ENCODE data around the gene NELFA.

Gene NELFA

GRCh38 chr4:1943928-1944327 lies 64.8 kb downstream of the NELFA start:
- no peak for TF ChIP-seq GATA1 (IDR thresholded peaks at IDR 0.05; ENCODE audit: low read depth, low read length)
- no peak for TF ChIP-seq POLR2A (IDR thresholded peaks at IDR 0.05; ENCODE audit: low read length)
- DNase-seq = no peak

- TF ChIP-seq POLR2A (IDR thresholded peaks at IDR 0.05; ENCODE audit: low read length) (no peak), GATA1 (IDR thresholded peaks at IDR 0.05; ENCODE audit: low read depth, low read length) (no peak)
- DNase-seq = no peak
Observed at GRCh38 chr4:1940566-1940965, 68.2 kb downstream of the NELFA start.

- no peak for DNase-seq
Observed at GRCh38 chr4:1939664-1940509, 68.9 kb downstream of the NELFA start.

DNA sequence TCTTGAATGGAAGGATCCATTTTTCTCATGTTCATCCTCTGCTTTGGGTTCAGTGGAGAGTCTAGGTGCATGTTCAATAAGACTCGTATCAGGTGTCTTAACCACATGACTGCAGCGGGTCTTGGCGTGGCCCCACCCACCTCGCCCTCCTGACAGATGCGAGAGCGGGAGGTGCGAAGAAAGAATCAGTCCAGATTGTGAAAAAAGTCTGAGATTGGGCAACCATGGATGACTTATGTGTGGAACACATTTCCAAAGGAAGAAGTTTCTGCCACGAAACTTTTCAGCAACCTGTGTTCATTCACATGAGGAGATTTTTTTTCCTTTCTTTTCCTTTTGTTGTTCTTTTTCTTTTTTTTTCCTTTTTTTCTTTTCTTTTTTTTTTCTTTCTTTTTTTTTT lies 70.7 kb downstream of the NELFA start:
- no peak for TF ChIP-seq POLR2A (IDR thresholded peaks at IDR 0.05; ENCODE audit: low read length)
- TF ChIP-seq GATA1 (IDR thresholded peaks at IDR 0.05; ENCODE audit: low read depth, low read length) = no peak
- no peak for DNase-seq

More at GRCh38 chr4:1939664-1940509, 68.9 kb downstream of the NELFA start:
- TF ChIP-seq GATA1 (IDR thresholded peaks at IDR 0.05; ENCODE audit: low read depth, low read length) (no peak), POLR2A (IDR thresholded peaks at IDR 0.05; ENCODE audit: low read length) (no peak)

GRCh38 chr4:1937550-1937949 lies 71.2 kb downstream of the NELFA start:
- TF ChIP-seq GATA1 (IDR thresholded peaks at IDR 0.05; ENCODE audit: low read depth, low read length) = no peak
- no peak for TF ChIP-seq POLR2A (IDR thresholded peaks at IDR 0.05; ENCODE audit: low read length)
- DNase-seq = no peak

DNA sequence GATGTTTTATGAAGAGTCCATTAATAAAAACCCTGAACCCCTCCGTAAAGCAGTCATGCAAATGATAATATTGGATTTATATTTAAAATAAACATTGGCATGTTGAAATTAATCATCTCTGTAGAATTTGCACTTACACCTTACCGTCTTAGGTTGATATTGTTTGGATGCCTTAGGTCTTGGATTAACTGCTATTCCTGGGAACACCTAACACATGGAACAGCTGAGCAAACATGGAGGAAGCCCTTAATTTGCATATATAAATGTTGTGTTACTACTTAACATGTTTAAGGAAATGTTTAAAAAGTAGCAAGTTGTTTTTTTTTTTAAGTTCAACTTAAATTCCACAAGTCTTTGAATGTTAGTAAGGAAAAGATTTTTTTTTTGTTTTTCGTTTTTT lies 75.1 kb downstream of the NELFA start:
- TF ChIP-seq GATA1 (IDR thresholded peaks at IDR 0.05; ENCODE audit: low read depth, low read length) (no peak), POLR2A (IDR thresholded peaks at IDR 0.05; ENCODE audit: low read length) (no peak)
- no peak for DNase-seq

DNA sequence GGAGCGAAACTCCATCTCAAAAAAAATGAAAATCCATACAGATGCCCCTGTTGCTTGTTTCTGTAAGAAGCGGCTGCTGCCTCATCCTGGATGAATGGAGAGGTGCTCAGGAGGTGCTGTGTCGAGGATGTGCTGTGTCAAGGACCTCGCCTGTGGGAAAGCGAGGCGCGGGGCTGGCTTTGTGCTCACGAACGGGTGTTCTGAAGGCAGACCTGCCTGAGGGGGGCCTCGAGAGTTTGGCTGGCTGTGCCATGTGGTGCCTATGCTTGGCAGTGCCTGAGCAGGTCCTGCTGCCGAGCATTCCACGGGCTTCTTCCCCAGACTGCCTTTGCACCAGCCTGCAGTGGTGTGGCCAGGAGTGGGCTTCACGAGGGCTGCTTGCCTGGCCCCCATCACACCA lies 76.0 kb downstream of the NELFA start:
- DNase-seq = no peak
- TF ChIP-seq POLR2A (IDR thresholded peaks at IDR 0.05; ENCODE audit: low read length) = no peak
- TF ChIP-seq GATA1 (IDR thresholded peaks at IDR 0.05; ENCODE audit: low read depth, low read length) = no peak
